Fibroblast of skin of scalp (primary cell): ENCODE data around the gene MICALL1.
A peak's percentile ranks its signal among the peaks of the same experiment; 100 is the strongest.
"Not testable (repeated sequence)": the region's sequence is repeated elsewhere in the genome, so short reads cannot be mapped to it uniquely, and the experiment has no call there.

Experiments
- DNase-seq: peaks from one replicate; pipeline ENCODE4 v3.0.0-alpha.2; 2013

MICALL1 gene

DNA sequence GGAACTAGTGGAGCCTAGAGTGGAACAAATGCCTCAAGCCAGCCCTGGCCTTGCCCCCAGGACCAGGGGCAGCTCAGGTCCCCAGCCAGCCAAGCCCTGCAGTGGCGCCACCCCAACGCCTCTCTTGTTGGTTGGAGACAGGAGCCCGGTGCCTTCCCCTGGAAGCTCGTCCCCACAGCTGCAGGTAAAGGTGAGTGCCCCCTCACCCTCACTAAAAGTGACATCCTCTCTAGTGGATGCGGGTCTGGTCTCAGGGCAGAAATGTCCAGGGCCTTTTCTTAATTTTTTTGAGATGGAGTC lies 21.5 kb downstream of the MICALL1 start:
- no peak for DNase-seq

DNA sequence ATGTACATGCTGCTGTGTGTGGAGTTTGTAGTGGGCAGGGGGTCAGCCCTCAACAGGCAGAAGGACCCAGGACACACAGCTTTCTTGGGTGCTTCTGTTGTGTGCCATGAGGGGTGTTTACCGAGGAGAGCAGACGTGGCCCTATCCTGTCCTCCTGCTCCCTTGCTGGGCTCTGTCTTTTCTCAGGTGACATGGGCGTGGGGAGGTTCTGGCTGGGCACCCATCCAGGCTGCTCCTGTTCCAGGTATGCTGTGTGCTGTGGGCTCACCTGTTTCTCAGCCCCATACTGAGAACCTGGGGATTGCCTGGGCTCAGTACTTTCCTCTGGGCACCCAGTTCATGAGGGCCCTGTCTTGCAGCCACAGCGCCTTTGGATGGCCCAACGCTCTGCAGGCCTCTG lies 23.3 kb downstream of the MICALL1 start:
- no peak for DNase-seq

DNA sequence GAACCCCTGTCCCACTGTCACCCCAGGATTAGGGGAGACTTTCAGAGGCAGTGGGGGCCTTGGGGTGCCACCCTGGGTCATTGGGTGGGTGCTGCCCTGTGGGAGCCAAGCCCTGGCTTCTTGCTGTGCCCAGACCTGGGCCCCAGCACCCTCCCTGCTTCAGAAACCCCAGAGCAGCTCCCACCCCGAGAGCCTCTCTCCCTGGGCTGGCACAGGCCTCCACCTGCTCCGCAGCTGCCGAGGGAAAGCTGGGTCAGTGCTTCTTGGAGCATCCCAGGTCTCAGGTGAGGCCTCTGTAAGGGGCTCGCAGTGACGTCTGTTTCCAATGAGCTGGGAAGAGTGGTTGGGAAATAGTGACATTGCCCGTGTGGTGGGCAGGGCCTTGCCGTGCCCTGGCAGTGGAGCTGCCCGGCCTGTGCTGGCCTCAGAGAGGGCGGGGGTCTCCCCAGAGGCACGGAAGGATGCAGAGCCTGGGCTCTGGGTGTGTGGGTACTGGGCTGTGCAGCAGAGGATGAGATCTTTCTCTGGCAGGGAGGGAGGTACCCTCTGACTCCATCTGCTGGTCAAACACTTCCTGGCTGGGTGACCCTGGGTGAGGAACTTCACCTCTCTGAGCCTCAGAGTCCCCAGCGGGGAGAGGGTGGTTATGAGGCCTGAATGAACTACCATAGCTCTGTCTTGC lies 24.3 kb downstream of the MICALL1 start:
- DNase-seq, result peak; percentile 44

DNA sequence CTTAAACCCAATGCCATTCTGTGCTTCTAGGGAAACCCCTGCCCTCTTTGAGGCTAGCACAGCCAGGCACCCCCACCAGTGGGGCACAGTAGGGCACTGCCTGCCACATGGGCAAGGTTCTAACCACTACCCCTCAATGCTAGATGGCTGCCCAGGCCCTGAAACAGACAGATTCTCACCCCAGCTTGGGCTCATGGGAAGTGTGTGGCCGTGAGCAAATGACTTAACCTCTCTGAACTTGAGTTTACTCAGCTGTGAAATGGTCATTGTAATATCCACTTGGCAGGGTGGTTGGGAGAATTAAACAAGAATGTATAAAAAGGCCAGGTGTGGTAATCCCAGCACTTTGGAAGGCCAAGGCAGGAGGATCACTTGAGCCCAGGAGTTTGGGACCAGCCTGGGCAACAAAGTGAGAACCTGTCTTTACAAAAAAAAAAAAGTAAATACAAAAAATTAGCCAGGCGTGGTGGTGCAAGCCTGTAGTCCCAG lies 24.9 kb downstream of the MICALL1 start:
- no peak for DNase-seq

DNA sequence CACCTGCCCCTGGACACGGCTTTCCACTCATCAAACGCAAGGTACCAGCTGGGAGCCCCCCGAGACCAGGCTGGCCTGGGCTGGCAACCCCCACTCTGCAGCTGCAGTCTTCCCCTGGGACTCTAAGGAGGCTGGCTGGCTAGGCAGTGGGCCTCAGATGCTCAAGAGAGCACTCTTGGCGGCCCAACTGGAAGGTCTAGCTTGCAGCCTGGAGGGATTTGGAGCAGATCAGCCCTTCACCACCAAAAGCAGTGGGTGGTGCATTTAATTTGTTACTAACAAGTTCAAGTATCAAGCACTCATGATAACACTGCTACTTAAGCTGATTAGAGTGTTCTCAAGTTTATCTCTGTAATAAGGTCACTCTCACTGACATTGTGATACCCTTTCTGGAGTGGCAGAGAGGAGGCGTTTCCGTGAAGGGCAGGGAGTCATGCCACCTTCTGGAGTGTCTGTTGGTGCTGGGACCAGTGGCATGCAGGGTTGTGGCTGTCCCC lies 25.8 kb downstream of the MICALL1 start:
- no peak for DNase-seq

DNA sequence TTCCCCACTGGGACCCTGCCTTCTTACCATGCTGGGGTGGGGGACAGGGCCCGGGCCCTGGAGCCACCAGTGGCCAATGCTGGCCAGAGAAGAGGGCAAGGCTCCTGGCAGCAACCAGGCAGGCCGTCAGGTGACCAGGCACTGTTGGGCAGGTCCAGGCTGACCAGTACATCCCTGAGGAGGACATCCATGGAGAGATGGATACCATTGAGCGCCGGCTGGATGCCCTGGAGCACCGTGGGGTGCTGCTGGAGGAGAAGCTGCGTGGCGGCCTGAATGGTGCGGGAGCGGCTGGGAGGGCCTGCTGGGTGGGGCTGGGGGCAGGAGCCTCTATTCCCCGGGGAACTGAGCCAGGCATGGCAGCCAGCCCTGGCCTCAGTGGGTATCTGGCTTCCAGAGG lies 26.3 kb downstream of the MICALL1 start:
- no peak for DNase-seq

DNA sequence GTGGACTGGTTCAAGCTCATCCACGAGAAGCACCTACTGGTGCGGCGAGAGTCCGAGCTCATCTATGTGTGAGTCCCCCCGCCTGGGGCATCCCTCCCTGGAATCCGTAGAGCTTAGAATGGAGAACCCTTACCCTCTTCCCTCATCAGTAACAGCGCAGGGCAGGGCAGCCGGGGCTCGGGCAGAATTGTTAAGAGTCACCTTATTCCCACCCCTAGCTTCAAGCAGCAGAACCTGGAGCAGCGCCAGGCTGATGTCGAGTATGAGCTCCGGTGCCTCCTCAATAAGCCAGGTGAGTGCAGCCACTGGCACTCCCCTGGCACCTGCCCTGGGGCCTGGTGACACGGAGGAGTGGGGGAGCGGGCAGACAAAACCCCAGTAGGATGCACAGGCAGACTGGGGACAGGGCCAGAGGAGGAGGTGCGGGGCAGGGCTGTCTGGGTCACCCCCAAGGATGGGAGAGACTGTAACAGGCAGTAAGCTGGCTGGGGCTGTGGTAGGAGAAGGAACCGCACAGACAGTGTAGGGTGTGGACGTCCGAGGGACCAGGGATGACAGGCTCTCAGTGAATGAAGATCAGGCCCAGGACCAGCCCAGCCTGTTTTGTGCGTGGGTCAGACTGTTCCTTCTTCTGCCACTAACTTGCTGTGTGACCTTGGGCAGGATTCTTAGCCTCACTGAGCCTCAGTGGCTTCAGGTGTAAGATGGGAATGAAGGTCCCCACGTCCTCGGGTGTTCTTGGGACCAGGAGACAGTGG lies 26.9 kb downstream of the MICALL1 start:
- DNase-seq, result peak; percentile 33

DNA sequence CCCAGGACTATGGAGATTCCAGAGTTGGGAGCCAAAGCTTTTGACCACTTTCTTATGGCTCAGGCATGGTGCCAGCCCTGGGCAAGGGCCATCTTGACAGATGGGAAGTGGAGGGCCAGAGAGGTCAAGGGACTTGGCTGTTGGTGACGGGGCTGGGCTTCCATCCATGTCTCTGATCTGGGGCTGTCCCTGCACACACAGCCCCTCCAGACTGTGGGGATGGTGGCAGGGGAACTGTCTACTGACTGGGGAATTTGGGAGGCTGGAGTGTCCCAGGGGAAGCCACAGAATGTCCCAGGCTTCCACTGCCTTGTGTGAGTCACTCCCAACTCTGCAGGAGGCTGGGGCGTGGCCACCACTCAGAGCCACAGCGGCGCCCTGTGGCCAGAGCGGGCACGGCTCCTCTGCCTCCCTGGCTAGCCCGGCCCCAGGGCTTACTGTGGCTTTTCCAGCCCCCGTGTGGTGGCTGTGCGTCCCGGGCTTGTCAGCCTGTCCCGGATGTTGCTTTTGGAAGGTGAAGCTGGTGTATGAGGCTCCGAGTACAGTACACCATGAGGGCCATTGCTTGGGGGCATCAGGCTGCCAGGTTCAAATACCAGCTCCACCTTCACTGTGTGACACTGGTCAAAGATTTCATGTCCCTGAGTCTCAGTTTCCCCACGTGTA lies 27.7 kb downstream of the MICALL1 start:
- peak; percentile 98 for DNase-seq

DNA sequence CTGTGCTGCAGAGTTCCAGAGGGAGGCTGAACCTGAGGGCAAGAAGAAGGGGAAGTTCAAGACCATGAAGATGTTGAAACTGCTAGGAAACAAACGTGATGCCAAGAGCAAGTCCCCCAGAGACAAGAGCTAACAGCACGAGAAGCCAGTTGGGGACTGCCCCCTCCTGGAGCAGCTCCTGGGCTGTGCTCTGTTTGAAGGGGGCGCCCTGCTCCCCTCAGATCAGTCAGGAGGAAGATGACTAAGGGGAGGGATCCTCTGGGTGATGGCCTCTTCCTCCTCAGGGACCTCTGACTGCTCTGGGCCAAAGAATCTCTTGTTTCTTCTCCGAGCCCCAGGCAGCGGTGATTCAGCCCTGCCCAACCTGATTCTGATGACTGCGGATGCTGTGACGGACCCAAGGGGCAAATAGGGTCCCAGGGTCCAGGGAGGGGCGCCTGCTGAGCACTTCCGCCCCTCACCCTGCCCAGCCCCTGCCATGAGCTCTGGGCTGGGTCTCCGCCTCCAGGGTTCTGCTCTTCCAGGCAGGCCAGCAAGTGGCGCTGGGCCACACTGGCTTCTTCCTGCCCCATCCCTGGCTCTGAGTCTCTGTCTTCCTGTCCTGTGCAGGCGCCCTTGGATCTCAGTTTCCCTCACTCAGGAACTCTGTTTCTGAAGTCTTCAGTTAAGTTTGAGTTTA lies 34.7 kb downstream of the MICALL1 start:
- DNase-seq, result no peak

DNA sequence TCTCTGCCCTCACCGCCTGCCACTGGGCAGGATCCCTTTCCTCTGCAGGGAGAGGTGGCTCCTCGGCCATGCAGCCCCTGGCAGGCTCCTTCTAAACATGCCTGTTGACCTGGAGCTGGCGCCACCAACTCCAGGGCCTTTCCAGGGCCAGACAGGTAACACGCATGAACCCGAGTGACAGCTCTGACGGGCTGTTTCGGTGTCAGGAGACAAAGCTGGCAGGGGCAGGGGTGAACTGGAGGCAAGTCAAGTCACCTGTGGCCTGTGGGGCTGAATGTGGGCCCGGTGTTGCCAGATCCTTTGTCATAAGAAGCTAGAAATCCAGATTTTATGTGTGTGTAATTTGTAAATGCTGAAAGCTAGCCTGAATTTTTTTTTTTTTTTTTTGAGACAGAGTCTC lies 36.0 kb downstream of the MICALL1 start:
- DNase-seq, result no peak

DNA sequence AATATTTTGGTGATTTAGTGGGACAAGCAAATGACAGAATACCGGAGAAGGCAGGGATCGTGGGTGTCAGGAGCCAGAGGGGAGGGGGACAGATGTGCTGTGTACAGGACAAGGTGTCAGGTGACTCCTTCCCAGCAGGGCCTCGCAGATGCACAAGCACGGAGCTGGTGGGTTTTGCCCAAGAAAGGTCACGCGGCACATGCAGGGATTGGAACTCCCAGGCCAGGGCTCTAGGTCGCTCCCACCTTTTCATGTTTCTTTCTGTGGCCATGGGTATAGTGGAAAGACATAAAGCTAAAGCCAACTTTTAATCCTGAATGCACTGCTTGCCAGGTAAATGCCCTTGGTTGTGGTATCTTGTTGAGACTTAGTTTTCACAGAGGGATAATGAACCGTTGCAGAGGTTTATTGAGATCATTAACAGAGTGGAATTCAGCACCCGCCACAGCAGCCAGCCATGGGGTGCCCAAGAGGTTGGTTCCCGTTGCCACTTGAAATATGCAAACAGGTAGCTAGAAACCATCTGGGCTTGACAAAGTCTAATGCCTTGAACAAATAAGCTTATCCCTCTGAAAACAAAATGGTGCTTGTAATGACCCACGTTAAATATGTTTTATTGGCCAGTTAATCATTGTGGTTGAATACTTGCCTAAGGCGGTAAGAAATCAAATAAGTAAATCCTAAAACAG lies 37.2 kb downstream of the MICALL1 start:
- no peak for DNase-seq

DNA sequence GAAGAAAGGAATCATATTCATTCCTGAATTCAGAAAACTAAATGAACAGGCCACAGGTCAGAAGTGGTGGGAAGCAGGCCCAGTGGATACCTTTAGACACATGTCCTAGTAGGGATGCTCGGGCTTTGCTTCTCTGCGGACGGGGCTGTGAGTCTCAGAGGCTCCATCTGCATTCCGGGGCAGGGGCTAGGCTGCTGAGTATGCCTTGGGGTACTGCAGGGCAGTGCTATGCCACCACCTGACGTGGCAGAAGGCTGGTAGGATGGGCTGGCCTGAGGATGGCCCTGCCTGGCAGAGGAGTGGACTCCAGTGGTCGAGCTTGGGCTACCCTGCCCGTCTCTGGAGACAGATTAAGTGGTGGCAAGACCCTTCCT lies 37.7 kb downstream of the MICALL1 start:
- DNase-seq, result no peak

DNA sequence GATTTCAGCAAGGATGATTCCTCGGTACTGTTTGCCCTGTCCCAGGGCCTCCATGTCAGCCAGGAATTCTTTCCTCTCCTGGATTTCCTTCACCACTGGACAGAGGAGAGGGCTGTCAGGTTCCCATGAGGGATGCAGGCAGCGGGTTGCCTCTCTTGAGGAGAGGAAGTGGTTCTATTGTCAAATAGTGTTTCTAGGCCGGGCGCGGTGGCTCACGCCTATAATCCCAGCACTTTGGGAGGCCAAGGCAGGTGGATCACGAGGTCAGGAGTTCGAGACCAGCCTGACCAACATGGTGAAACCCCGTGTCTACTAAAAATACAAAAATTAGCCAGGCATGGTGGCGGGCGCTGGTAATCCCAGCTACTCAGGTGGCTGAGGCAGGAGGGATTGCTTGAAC lies 38.3 kb downstream of the MICALL1 start:
- not testable (repeated sequence) for DNase-seq

DNA sequence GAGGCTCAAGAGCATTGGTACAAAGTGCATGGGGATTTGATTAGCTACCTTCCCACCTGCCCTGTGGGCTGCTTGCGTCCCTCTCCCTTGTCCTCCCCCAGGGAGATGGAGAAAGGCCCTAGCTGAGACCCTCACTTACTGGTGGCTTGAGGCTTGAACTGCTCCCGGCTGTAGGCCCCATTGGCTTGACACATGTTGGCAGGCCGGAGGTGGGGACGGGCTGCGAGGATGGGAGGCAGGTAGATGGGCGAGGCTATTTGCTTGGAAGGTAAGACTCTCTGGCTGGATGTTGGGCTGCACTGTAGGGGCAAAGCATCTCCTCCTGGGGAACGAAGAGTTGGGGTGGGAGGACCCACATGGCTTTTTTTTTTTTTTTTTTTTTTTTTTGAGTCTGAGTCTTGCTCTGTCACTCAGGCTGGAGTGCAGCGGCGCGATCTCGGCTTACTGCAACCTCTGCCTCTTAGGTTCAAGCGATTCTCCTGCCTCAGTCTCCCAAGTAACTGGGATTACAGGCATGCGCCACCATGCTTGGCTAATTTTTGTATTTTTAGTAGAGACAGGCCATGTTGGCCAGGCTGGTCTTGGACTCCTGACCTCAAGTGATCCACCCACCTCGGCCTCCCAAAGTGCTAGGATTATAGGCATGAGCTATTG lies 41.2 kb downstream of the MICALL1 start:
- not testable (repeated sequence) for DNase-seq

DNA sequence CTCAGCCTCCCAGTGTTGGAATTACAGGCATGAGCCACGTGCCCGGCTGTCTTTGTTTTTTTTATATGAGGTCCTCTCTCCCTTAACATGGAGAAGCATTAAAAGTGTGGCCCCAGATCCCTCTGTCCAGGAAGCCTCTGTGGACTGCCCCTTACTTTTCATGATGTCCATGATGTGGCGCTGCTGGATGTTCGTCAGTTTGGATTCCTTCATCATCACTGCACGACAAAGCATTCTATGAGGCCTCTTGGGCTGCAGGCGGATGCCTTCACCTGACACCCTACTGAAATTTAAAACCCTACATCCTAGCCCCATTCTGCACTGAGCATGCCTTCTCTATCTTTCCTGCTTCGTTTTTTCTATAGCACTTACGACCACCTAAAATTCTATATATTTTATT lies 45.2 kb downstream of the MICALL1 start:
- peak; percentile 42 for DNase-seq

DNA sequence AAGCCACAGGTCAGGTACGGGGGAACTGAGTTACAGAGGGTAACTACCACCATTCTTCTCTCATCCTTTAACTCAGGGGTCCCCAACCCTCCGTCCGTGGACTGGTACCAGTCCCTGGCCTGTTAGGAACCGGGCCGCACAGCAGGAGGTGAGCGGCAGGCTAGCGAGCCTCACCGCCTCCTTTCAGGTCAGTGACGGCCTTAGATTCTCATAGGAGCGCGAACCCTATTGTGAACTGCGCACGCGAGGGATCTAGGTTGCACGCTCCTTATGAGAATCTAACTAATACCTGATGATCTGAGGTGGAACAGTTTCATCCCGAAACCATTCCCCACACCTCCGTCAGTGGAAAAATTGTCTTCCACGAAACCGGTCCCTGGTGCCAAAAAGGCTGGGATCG lies 46.5 kb downstream of the MICALL1 start:
- DNase-seq, result not testable (repeated sequence)

DNA sequence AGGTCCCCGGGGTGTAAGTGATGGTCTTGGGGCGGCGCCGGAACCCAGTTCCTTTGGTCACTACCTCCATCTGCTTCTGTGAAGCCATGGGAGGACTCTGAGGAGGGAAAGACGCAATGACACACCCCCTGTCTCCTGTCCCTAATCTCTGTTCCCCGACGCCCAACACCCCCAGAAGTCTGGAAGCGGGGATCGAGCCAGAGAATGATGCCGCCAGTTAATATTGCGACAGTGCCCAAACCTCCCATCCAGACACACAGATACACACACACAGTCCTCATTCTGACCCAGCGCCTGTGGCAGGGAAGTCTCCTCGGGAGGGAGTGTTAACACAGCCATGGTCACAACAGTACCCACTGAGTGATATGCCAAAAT lies 47.0 kb downstream of the MICALL1 start:
- DNase-seq, result no peak

DNA sequence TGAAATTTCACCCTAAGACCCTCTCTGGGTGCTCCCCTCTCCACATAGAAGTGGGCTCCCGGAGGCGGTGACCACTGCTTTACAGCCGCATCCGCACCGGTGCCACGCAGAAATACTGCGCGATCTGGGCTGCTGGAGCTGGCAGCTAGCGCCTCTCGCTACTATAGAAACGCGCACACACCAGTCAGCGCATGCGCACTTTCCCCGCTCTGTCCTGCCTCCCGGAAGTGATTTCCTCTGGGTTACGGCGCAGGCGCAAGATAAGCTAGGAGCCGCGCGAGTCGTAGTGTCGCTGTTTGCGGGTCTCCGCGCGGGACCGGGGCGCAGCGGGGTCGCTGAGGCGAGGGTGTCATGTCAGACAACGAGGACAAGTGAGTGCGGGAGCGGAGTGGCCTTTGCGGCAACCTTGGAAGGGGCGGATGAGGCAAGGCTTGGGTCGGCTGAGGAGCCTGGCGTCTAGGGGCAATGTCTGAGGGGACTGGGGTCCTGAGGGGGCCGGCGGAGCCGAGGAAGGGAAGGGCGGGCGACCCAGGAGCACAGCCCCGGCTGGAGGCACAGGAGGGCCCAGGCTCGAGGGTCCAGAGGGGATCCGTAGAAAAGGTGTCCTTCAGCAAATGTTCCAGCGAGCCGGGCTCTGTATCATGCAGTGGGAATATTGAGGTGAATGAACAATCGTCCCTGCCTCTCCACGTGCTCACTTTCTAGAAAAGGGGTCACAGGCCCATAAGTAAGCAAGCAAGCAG lies 47.5 kb downstream of the MICALL1 start, which contains the start of the genes C22orf23 and POLR2F:
Gene C22orf23 (minus strand): TSS at position 165 of the 743 bp plus-strand sequence. CDS start 452 bp downstream, outside the sequence.
Gene POLR2F (plus strand): TSS at position 263 of the 743 bp plus-strand sequence. CDS start 89 bp downstream, at position 352.
- DNase-seq, result peak; percentile 94

DNA sequence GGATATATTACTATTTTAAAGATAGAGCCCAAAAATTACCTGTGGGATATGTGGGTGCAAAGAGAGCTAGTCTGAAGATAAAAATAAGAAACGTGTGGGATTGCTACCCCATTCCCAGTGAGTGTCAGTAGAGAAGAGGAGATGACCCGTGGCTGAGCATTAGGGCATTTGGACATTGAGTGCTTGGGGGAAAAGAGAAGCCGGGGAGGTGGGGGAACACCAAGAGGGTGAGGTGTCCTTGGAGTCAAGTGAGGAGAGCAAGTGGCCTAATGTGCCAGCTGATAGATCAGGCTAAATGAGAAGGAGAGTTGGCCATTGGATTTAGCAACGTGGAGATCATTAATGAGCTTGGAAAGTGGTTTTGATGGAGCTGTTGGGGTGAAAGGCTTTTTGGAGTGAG lies 48.6 kb downstream of the MICALL1 start:
- DNase-seq, result no peak

DNA sequence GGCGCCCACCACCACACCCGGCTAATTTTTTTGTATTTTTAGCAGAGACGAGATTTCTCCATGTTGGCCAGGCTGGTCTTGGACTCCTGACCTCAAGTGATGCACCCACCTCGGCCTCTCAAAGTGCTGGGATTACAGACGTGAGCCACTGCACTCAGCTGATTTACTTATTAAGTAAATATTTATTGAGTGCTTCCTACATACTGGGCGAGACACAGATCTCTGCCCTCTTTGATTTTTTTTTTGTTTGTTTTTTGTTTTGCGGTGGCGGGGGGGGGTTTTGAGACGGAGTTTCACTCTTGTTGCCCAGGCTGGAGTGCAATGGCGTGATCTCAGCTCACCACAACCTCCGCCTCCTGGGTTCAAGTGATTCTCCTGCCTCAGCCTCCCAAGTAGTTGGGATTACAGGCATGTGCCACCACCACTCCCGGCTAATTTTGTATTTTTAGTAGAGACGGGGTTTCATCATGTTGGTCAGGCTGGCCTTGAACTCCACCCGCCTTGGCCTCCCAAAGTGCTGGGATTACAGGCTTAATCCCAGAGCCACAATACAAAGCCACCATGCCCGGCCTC lies 49.8 kb downstream of the MICALL1 start:
- DNase-seq, result not testable (repeated sequence)

DNA sequence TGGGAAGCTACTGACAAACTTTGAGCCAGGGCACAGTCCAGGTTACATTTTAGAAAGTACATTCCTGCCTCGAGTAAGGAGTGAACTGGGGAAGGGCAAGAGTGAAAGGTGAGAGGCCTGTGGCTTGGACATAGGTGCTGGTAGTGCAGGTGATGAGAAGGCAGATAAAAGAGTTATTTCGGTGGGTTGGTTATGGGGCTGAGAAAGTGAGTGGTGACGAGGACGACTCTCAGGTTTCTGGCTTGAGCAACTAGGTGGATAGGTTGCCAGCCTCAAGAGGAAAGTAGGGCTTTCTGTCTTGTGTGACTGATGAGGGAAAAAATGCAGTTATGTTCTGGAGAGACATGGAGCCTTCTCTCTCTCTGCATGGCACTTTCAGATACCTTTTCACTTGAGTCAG lies 51.1 kb downstream of the MICALL1 start:
- DNase-seq, result no peak
